Motor neuron (in vitro differentiated cells): ENCODE results near the gene GNG3. TPM values are rescaled to one million over a fixed set of nuclear protein-coding genes. Genes with fewer than 3 reads are reported as not detected.
"Not testable (repeated sequence)": the region's sequence is repeated elsewhere in the genome, so short reads cannot be mapped to it uniquely, and the experiment has no call there.

Experiments
- ATAC-seq, 8 experiments: fragments of 200-7000 bp; cut with Tn5 transposase; replicated peaks in 6 of 8; 2 replicates each; pipeline ENCODE4 v1.8.0; 2021; ENCODE audit warnings: mild to moderate bottlenecking in 8 of 8, moderate library complexity in 8 of 8
- H3K27ac ChIP-seq, 2 donors: fragments of 250-450 bp; sonication (Bioruptor Pico); 2 replicates each; pipeline ENCODE4 v1.9.0; 2021; ENCODE audit warnings: antibody characterized with exemption in 2 of 2, mild to moderate bottlenecking in 2 of 2, moderate library complexity in 1 of 2
- H3K4me1 ChIP-seq, 2 donors: fragments of 250-450 bp; sonication (Bioruptor Pico); replicated peaks in 1 of 2; 2 replicates each; pipeline ENCODE4 v1.6.1; 2021; ENCODE audit warnings: antibody characterized with exemption in 2 of 2, mild to moderate bottlenecking in 2 of 2, moderate library complexity in 1 of 2
- H3K4me3 ChIP-seq, 5 donors: fragments of 250-450 bp; sonication (Bioruptor Pico); 2 replicates each; pipeline ENCODE4 v1.9.0; 2021; ENCODE audit warnings: antibody characterized with exemption in 5 of 5, mild to moderate bottlenecking in 5 of 5, moderate library complexity in 4 of 5
- WGBS, 10 experiments: fragments of 450-650 bp; shearing (Covaris generic); methylation state at CpG; one replicate each; pipeline ENCODE4 v1.0.0; 2022; 5-methylcytosine and 5-hydroxymethylcytosine counted together
- in situ Hi-C, 9 experiments: fragments of 400-800 bp; cut with MboI; loops; one replicate each; pipeline ENCODE4 v1.15.0; 2021; ENCODE audit warnings: low sequenced_read_pairs in 9 of 9, low pct_unique_long_range_greater_than_20kb in 2 of 9; ENCODE audit not compliant: unreplicated experiment in 9 of 9
- total RNA-seq, 8 experiments: library from RNA; unstranded; fragments of 300-600 nt; gene quantifications; 2 replicates each; pipeline versions ENCODE4 v1.2.3 to v1.2.4, GENCODE V29; 2022

GNG3 gene
- total RNA-seq, 8 experiments from 2014 or later = 0.61 to 171 (median 111) TPM

GRCh38 chr11:62694455-62695167, 12.9 kb upstream of the GNG3 start:
- Histone ChIP-seq H3K27ac (no peak overlapping the region), H3K4me1 (no peaks in the 10 kb centered on the region), H3K4me3 (no peak overlapping the region)
- in situ Hi-C loops = loop anchor here in 1 of 9 experiments (10.0 kb wide), 1 partner anchor 310 kb away; no protein-coding TSS in a partner anchor
- ATAC-seq = peak; percentile 48 to 96 (median 67)
- 6 to 90% (median 50%) methylated on average over 2 to 11 of the region's 14 CpGs; no CpG with 5 or more reads in 1 of the 10 experiments for WGBS, 10 experiments

- no peak overlapping the region for H3K4me3 ChIP-seq
- WGBS, 10 experiments = 83 to 100% (median 96%) methylated on average over 1 to 6 of the region's 11 CpGs; no CpG with 5 or more reads in 7 of the 10 experiments
- no peak for ATAC-seq
- no peak overlapping the region for H3K27ac ChIP-seq
- in situ Hi-C loops = no loop called here
- peaks cover 5 to 6% of the 10 kb centered on the region in 2 donors for H3K4me1 ChIP-seq
These were observed 5.2 kb upstream of the GNG3 start for GRCh38 chr11:62702246-62702645.

GRCh38 chr11:62703921-62704320, 3.6 kb upstream of the GNG3 start:
- ATAC-seq, H3K4me3 ChIP-seq, in situ Hi-C loops, H3K27ac ChIP-seq: not testable (repeated sequence)
- WGBS, 10 experiments = 80 to 100% (median 100%) methylated on average over 1 to 3 of the region's 4 CpGs; no CpG with 5 or more reads in 3 of the 10 experiments
- peaks cover 11 to 20% of the 10 kb centered on the region in 2 donors for H3K4me1 ChIP-seq

GRCh38 chr11:62705413-62705812, 2.1 kb upstream of the GNG3 start:
- Histone ChIP-seq H3K27ac (peak overlapping the region; percentile 35 to 58), H3K4me3 (peak overlapping the region; percentile 52 to 80 (median 61)), H3K4me1 (peaks cover 19 to 28% of the 10 kb centered on the region in 2 donors)
- no peak for ATAC-seq
- 30 to 61% (median 58%) methylated on average over 1 to 5 of the region's 7 CpGs; no CpG with 5 or more reads in 3 of the 10 experiments for WGBS, 10 experiments
- in situ Hi-C loops = no loop called here

- H3K4me3 ChIP-seq = peak overlapping the region; percentile 52 to 80 (median 61)
- peaks cover 19 to 28% of the 10 kb centered on the region in 2 donors for H3K4me1 ChIP-seq
- 0 to 33% (median 3%) methylated on average over 2 to 18 of the region's 73 CpGs; no CpG with 5 or more reads in 2 of the 10 experiments for WGBS, 10 experiments
- in situ Hi-C loops = no loop called here
- peak overlapping the region; percentile 89 to 94 for H3K27ac ChIP-seq
- peak; percentile 62 to 82 (median 66) for ATAC-seq
These were observed 1.3 kb upstream of the GNG3 start for GRCh38 chr11:62705880-62706849.

GRCh38 chr11:62706850-62707247, 627 bp upstream of the GNG3 start:
- in situ Hi-C loops = no loop called here

GRCh38 chr11:62708392-62708791, 916 bp downstream of the GNG3 start:
- ATAC-seq = no peak
- Histone ChIP-seq H3K4me3 (peak overlapping the region; percentile 52 to 80 (median 61)), H3K4me1 (peaks cover 19 to 28% of the 10 kb centered on the region in 2 donors), H3K27ac (peak overlapping the region; percentile 95 to 97)
- WGBS, 10 experiments = 80 to 85% methylated on average over 1 to 3 of the region's 5 CpGs; no CpG with 5 or more reads in 8 of the 10 experiments
- in situ Hi-C loops = no loop called here

More at GRCh38 chr11:62706850-62707247, 627 bp upstream of the GNG3 start:
- H3K4me1 ChIP-seq = peaks cover 19 to 28% of the 10 kb centered on the region in 2 donors
- peak overlapping the region; percentile 89 to 94 for H3K27ac ChIP-seq
- 13 to 80% (median 30%) methylated on average over 1 to 4 of the region's 8 CpGs; no CpG with 5 or more reads in 6 of the 10 experiments for WGBS, 10 experiments
- ATAC-seq = no peak
- H3K4me3 ChIP-seq = peak overlapping the region; percentile 52 to 80 (median 61)

- in situ Hi-C loops = no loop called here
- WGBS, 10 experiments = 0 to 40% (median 36%) methylated on average over 1 to 4 of the region's 7 CpGs; no CpG with 5 or more reads in 7 of the 10 experiments
- peak in 1 of 8 experiments; percentile 1 for ATAC-seq
These were observed 1.3 kb downstream of the GNG3 start for GRCh38 chr11:62708793-62709192.

GRCh38 chr11:62709247-62710000, 1.9 kb downstream of the GNG3 start:
- WGBS, 10 experiments = 0 to 10% (median 2%) methylated on average over 3 to 27 of the region's 47 CpGs; no CpG with 5 or more reads in 3 of the 10 experiments
- H3K27ac ChIP-seq = peak overlapping the region; percentile 95 to 97
- peaks cover 19 to 28% of the 10 kb centered on the region in 2 donors for H3K4me1 ChIP-seq
- peak overlapping the region; percentile 52 to 80 (median 61) for H3K4me3 ChIP-seq
- ATAC-seq = peak; percentile 40 to 68 (median 48)
- in situ Hi-C loops = no loop called here

More at GRCh38 chr11:62708793-62709192, 1.3 kb downstream of the GNG3 start:
- Histone ChIP-seq H3K4me1 (peaks cover 19 to 28% of the 10 kb centered on the region in 2 donors), H3K4me3 (peak overlapping the region; percentile 52 to 80 (median 61)), H3K27ac (peak overlapping the region; percentile 95 to 97)

GRCh38 chr11:62710001-62710345, 2.5 kb downstream of the GNG3 start:
- in situ Hi-C loops = no loop called here
- Histone ChIP-seq H3K4me3 (peak overlapping the region; percentile 52 to 80 (median 61)), H3K4me1 (peaks cover 19 to 27% of the 10 kb centered on the region in 2 donors), H3K27ac (peak overlapping the region; percentile 95 to 97)
- 60 to 100% (median 82%) methylated on average over 1 to 5 of the region's 7 CpGs; no CpG with 5 or more reads in 4 of the 10 experiments for WGBS, 10 experiments
- ATAC-seq = peak in 3 of 8 experiments; percentile 3 to 29 (median 28)

- ATAC-seq = no peak
- in situ Hi-C loops = no loop called here
- H3K27ac ChIP-seq = no peak overlapping the region
- H3K4me1 ChIP-seq = peaks cover 14 to 22% of the 10 kb centered on the region in 2 donors
- no peak overlapping the region for H3K4me3 ChIP-seq
- WGBS, 10 experiments = 47 to 100% (median 90%) methylated on average over 1 to 6 of the region's 6 CpGs
These were observed 4.9 kb downstream of the GNG3 start for GRCh38 chr11:62712276-62712812.

GRCh38 chr11:62712861-62713260, 5.4 kb downstream of the GNG3 start:
- Histone ChIP-seq H3K4me3 (no peak overlapping the region), H3K4me1 (peaks cover 14 to 19% of the 10 kb centered on the region in 2 donors), H3K27ac (no peak overlapping the region)
- 43 to 100% (median 93%) methylated on average over 1 to 3 of the region's 3 CpGs; no CpG with 5 or more reads in 2 of the 10 experiments for WGBS, 10 experiments
- ATAC-seq = no peak
- in situ Hi-C loops = no loop called here
